MG63 (cell line): Measurements from ENCODE around the gene ADGRV1. TPM values are rescaled to one million over a fixed set of nuclear protein-coding genes. Genes with fewer than 3 reads are reported as not detected.

Experiments
- DNase-seq: peaks from one replicate; pipeline ENCODE4 v3.0.0-alpha.2; 2020
- H3K27me3 ChIP-seq: fragments of 250-450 bp; sonication (Bioruptor Pico); 2 replicates; pipeline ENCODE4 v1.5.1; 2020; ENCODE audit warnings: mild to moderate bottlenecking, moderate library complexity
- H3K36me3 ChIP-seq: fragments of 250-450 bp; sonication (Bioruptor Pico); 2 replicates; pipeline ENCODE4 v1.5.1; 2020; ENCODE audit warnings: mild to moderate bottlenecking, moderate library complexity
- H3K4me3 ChIP-seq: fragments of 250-450 bp; sonication (Bioruptor Pico); 2 replicates; pipeline ENCODE4 v1.5.1; 2020; ENCODE audit warnings: mild to moderate bottlenecking, moderate library complexity
- H3K9me3 ChIP-seq: fragments of 250-450 bp; sonication (Bioruptor Pico); 2 replicates; pipeline ENCODE4 v1.5.1; 2020; ENCODE audit warnings: mild to moderate bottlenecking, moderate library complexity
- total RNA-seq: library from RNA; depleted of rRNA; stranded (reverse); fragments of >200 nt; shearing (Covaris generic); gene quantifications from 2 replicates; pipeline ENCODE4 v1.2.3, GENCODE V29; 2014; ENCODE audit warnings: low replicate concordance

Gene ADGRV1
- total RNA-seq, 1 experiment from 2014 or later = 0.13 TPM

GRCh38 chr5:91016322-91016721, 457.7 kb downstream of the ADGRV1 start:
- no peak for DNase-seq
- peaks cover 5% of the 10 kb centered on the region for H3K9me3 ChIP-seq
- no peak overlapping the region for H3K4me3 ChIP-seq
- H3K36me3 ChIP-seq = no peaks in the 10 kb centered on the region
- H3K27me3 ChIP-seq = no peaks in the 10 kb centered on the region

GRCh38 chr5:91016954-91017700, 458.5 kb downstream of the ADGRV1 start:
- DNase-seq = peak; percentile 75
- peaks cover 5% of the 10 kb centered on the region for H3K9me3 ChIP-seq
- H3K4me3 ChIP-seq = no peak overlapping the region; the same call in 1 of the 2 replicates
- H3K27me3 ChIP-seq = no peaks in the 10 kb centered on the region
- H3K36me3 ChIP-seq = no peaks in the 10 kb centered on the region

DNA sequence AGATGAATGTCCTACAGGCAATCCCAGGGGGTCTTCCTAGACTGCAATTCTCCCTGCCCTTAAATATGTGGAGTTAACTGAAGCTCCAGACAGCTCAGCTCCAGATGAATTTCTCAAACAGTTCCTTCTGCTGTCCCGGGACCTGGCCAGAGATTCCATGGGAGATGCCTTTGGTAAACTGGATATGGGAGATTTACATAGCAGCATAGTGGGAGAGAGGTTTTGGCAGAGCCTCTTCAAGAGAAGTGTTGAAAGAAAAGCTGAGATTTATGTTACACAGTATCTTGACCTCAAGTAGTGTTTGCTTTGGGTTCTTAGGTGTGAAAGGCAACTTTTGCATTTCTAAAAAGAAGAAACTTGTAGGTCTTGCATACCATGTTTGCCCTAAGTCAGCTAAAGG, 459.6 kb downstream of the ADGRV1 start:
- DNase-seq = no peak
- peaks cover 5% of the 10 kb centered on the region for H3K9me3 ChIP-seq
- no peaks in the 10 kb centered on the region for H3K36me3 ChIP-seq
- no peak overlapping the region for H3K4me3 ChIP-seq
- H3K27me3 ChIP-seq = no peaks in the 10 kb centered on the region

DNA sequence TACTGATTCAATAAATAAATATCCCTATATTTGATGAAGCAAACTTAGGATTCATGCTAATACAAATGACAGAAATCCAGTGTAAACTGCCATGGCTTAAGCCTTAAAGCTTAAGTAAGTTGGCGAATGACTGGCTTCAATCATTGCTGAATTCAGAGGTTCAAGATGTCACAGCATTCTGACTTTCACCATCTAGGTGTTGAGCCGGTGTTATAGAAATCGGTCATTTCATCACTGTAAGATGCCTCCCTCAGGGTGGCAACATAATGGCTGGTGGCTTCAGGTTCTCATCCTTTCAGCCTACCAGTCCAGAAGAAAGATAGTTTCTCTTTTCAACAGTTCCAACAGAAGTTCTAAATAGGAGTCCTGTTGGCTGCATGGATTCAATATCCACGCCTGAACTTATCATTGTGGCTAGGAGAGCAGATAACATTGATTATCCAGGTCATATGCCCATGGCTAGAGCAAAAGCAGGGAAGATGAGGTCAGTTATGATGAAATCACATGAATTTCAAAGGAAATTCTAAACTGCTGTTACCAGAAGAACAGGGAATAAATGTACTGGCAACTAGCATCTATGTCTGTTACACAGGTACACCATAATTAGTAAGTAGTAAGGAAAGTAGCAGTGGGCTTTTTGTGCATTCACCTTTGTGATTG, 460.2 kb downstream of the ADGRV1 start:
- Histone ChIP-seq H3K36me3 (no peaks in the 10 kb centered on the region), H3K9me3 (peaks cover 5% of the 10 kb centered on the region), H3K4me3 (no peak overlapping the region), H3K27me3 (no peaks in the 10 kb centered on the region)
- no peak for DNase-seq

DNA sequence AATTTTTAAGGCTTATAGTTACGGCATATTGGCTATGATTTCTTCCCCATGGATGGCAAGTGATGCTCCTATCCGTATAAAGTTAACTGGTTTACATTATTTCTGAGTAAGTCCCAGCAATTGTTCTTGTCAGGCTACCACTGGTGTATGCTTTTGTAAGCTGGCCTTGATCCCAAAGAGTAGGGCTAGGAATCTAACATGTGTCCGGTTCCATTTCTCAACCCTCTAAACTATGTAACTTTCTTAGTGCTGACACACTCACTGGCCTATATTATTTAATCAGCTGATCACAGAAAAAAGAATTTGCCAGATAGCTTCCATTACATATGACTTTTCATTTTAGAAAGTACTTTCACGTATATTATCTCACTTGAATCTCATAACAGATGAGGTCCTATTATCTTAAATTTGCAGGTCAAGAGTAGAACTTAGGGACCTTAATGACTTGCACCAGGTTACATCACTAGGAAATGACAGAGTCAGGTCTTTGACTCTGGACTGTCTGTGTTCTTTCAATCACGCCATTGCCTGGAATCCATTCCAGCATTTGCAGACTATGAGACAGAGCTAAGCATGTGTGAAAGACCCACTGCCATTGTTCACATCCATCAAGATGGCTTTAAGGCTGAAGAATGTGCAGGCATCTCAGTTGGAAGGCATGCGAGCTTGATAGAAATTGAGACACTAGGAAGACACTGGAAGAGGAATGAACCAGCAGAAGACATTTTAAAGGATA, 461.6 kb downstream of the ADGRV1 start:
- DNase-seq = no peak
- Histone ChIP-seq H3K9me3 (no peaks in the 10 kb centered on the region), H3K4me3 (no peak overlapping the region), H3K36me3 (no peaks in the 10 kb centered on the region), H3K27me3 (no peaks in the 10 kb centered on the region)

DNA sequence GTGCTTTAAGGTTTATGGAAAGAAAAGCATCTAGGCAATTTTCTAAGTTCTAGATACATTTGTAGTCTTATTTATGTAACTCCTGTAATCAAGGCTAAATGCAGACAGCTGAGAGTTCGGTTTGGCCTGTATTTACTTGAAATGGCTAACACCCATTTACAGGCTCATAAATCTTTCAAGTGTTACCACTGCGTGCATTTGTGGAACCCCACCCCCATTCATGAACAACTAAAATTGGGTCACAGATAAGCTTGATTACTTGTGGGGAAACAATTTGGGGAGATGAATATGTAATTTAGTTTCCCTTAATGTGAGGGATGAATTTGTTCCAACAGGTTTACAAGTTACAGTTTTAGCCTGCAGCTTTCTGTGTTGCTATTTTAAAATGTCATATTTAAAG, 463.9 kb downstream of the ADGRV1 start:
- Histone ChIP-seq H3K27me3 (no peaks in the 10 kb centered on the region), H3K9me3 (no peaks in the 10 kb centered on the region)

DNA sequence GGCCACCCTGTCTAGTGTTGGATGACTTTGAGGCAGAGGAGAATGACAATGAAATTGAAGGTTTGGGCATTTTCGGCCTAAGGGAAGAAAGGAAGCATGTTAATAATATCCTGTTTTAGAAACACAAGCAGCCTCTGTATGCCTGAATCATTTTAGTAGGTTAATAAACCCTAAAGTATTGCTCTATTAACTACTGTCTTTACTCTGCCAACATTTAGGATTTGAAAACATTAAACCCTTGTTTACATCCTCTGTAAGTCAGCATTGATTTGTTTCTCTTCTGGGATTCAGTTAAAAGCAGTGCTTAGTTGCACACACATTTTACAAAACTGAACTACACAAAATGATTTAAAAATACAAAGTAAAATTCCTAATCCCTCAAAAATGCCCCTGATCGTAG, 465.6 kb downstream of the ADGRV1 start:
- Histone ChIP-seq H3K4me3 (no peak overlapping the region), H3K27me3 (no peaks in the 10 kb centered on the region), H3K36me3 (no peaks in the 10 kb centered on the region), H3K9me3 (no peaks in the 10 kb centered on the region)
- DNase-seq = no peak

More for the DNA sequence above, 463.9 kb downstream of the ADGRV1 start:
- Histone ChIP-seq H3K36me3 (no peaks in the 10 kb centered on the region), H3K4me3 (no peak overlapping the region)
- DNase-seq = no peak

DNA sequence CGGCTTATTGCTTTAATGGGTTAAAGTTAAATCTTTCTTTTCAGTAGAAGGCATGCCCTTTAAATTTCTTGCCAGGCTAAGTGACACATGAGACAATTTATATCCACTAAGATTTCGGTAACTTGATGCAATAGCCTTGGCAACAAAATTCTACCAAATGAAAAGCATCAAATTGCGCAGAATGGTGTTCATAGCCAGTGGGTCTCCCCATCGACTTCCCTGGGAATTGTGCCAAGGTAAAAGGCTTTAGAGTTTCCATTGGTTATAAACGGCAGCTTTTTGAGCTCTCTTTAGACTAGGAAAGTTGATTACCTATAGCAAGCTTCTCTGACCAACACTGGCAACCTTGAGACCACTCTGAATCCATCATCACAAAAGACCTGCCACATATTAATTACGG, 466.1 kb downstream of the ADGRV1 start:
- Histone ChIP-seq H3K27me3 (no peaks in the 10 kb centered on the region), H3K4me3 (no peak overlapping the region)
- no peak for DNase-seq

DNA sequence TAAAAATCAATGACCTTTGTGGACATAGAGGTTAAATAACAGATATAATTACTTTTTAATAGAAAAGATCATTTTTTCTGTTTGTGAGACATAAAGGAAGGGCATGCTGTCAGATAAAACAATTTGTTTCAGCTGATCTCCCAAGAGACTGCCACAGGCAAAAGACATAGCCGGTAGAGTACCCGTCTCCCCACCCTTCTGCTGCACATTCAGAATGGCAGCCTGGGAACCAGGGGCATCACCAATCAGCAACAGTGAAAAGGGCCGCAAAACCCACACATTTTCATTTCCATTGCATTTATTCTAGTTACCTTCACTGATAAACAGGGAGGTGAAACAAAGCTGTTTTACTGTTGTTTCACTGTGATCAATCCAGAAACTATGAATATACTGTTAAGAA, 466.9 kb downstream of the ADGRV1 start:
- no peaks in the 10 kb centered on the region for H3K27me3 ChIP-seq
- no peak overlapping the region for H3K4me3 ChIP-seq
- no peaks in the 10 kb centered on the region for H3K9me3 ChIP-seq
- H3K36me3 ChIP-seq = no peaks in the 10 kb centered on the region
- DNase-seq = no peak

More for the DNA sequence above, 466.1 kb downstream of the ADGRV1 start:
- H3K36me3 ChIP-seq = no peaks in the 10 kb centered on the region
- no peaks in the 10 kb centered on the region for H3K9me3 ChIP-seq

DNA sequence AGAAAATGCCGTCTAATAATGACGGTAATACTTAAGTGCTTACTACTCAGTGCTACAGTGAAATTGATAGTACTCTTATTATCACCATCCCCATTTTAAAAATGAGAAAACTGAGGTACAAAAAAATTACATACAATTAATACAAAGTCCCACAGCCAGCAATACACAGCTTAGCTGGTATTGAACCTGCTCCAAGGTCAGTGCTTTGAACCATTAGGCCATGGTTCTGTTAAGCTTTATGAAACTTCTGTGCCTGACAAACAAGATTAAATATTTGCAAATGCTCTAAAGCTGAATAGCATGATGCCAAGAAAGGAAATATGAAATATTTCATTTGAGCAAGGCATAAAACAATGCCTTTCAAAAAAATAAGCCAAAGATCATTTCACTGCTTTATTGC, 467.4 kb downstream of the ADGRV1 start:
- H3K36me3 ChIP-seq = no peaks in the 10 kb centered on the region
- no peaks in the 10 kb centered on the region for H3K27me3 ChIP-seq
- no peaks in the 10 kb centered on the region for H3K9me3 ChIP-seq
- no peak overlapping the region for H3K4me3 ChIP-seq
- no peak for DNase-seq

GRCh38 chr5:91026466-91026865, 467.9 kb downstream of the ADGRV1 start:
- Histone ChIP-seq H3K36me3 (no peaks in the 10 kb centered on the region), H3K9me3 (no peaks in the 10 kb centered on the region), H3K4me3 (no peak overlapping the region), H3K27me3 (no peaks in the 10 kb centered on the region)
- DNase-seq = no peak

- Histone ChIP-seq H3K27me3 (no peaks in the 10 kb centered on the region), H3K36me3 (no peaks in the 10 kb centered on the region), H3K4me3 (no peak overlapping the region), H3K9me3 (no peaks in the 10 kb centered on the region)
- DNase-seq = no peak
Measured at GRCh38 chr5:91027405-91028139, 469.0 kb downstream of the ADGRV1 start.

DNA sequence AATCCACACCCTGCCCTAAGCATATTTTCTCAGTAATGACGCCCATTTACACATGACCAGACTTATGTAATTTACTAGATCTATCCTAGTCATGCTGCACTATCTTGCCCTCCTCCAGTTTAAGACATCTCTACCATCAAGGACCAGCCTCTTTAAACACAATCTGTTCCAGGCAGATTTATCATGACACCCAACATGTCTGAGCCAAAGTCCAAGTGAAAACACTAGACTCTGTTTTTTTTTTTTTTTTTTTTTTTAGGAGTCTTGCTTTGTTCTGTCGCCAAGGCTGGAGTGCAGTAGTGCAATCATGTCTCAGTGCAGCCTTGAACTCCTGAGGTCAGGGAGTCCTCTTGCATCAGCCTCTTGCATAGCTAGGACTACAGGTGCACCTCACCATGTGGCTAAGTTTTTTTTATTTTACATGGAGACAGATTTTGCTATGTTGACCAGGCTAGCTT, 469.9 kb downstream of the ADGRV1 start:
- Histone ChIP-seq H3K27me3 (no peaks in the 10 kb centered on the region), H3K4me3 (no peak overlapping the region), H3K9me3 (no peaks in the 10 kb centered on the region), H3K36me3 (no peaks in the 10 kb centered on the region)
- DNase-seq = no peak

DNA sequence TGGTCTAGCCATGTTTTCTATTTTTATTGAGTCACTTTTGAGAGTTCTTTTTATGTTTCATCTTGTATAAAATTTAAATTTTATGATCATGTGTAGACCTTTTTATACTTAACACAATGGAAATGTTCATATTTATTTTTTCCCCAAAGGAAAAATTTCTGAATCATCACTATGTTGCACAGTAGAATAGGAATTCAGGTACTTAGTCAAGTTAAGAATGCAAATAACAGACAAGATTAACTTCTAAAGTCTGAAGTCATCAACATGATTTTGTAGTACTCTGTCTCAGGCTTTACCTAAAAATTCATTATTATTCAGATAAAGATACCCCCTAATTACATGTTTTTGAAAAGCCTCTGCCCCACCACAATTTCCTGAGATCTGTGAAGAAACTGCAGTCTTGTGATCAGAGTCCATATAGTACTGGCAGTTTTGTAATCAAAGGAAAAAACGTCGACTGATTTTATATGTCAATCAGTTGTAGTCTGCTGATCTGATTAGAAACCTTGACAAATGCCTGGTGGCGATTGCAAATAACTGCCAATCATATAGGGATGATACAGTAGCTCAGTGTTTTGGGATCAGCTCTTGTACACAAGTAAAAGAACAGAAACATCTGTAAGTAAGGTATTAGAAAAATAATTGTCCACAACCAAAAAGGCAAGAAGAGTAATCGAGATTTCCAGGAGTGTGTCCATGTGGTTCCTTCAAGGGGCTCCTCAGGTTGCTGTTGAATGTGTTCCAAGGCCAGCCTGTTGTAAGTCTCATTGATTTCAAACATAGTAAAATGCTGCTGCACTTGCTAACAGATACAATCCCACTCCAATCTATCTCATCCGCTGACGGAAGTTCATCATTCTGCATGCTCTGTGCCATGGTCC, 472.2 kb downstream of the ADGRV1 start:
- no peaks in the 10 kb centered on the region for H3K27me3 ChIP-seq
- H3K4me3 ChIP-seq = no peak overlapping the region
- H3K36me3 ChIP-seq = no peaks in the 10 kb centered on the region
- DNase-seq = no peak
- no peaks in the 10 kb centered on the region for H3K9me3 ChIP-seq

DNA sequence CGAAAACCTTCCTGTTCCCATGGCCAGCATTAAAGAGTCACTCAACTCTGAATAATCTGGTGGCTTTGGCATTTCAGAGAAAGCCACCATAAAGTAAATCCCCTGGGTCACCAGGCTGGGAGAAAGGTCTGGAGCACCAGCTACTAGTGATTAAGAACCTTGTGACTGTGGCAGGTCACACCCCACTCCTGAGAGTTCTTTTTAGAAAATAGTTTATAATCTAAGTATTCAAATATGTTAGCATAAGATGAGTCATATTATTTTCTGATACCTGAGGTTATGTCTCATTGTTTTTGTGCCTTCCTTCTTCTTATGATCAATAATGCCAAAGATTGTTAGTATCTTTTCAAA, 472.8 kb downstream of the ADGRV1 start:
- H3K4me3 ChIP-seq = no peak overlapping the region
- no peak for DNase-seq
- no peaks in the 10 kb centered on the region for H3K9me3 ChIP-seq
- no peaks in the 10 kb centered on the region for H3K27me3 ChIP-seq
- H3K36me3 ChIP-seq = no peaks in the 10 kb centered on the region

- DNase-seq = no peak
- no peaks in the 10 kb centered on the region for H3K36me3 ChIP-seq
- no peaks in the 10 kb centered on the region for H3K27me3 ChIP-seq
- H3K4me3 ChIP-seq = no peak overlapping the region
- H3K9me3 ChIP-seq = no peaks in the 10 kb centered on the region
Measured at GRCh38 chr5:91032125-91032524, 473.5 kb downstream of the ADGRV1 start.
